K562 (cell line): ENCODE results near the gene SLC30A9. TPM values are rescaled to one million over a fixed set of nuclear protein-coding genes. Genes with fewer than 3 reads are reported as not detected.

ENCODE experiments used
- CREB1 ChIP-seq, 2 experiments: sonication (generic) in 1 of 2; formaldehyde crosslinking in 1 of 2; IDR thresholded peaks; 2 replicates each; pipeline versions ENCODE4 v1.6.1 to v1.8.0; 2012 to 2022; ENCODE audit warnings: inconsistent platforms in 1 of 2, mild to moderate bottlenecking in 1 of 2, missing genetic modification reagents in 1 of 2, moderate library complexity in 1 of 2
- CREM ChIP-seq: IDR thresholded peaks from 2 replicates; pipeline ENCODE4 v1.6.1; 2014; ENCODE audit warnings: antibody characterized with exemption, low read depth
- FOXO4 ChIP-seq: fragments of 450-650 bp; formaldehyde crosslinking; IDR thresholded peaks from 2 replicates; pipeline ENCODE4 v1.4.0; 2020; ENCODE audit warnings: mild to moderate bottlenecking, moderate library complexity
- HNRNPL ChIP-seq: fragments of 200-400 bp; formaldehyde crosslinking; IDR thresholded peaks from 2 replicates; pipeline ENCODE4 v1.6.1; 2017; ENCODE audit warnings: low read depth, mild to moderate bottlenecking, low read length
- NONO ChIP-seq, 2 experiments: fragments of 200-400 bp in 1 of 2; fragments of 450-650 bp in 1 of 2; formaldehyde crosslinking in 1 of 2; IDR thresholded peaks; 2 replicates each; pipeline ENCODE4 v1.6.1; 2017; ENCODE audit warnings: low read depth in 2 of 2, mild to moderate bottlenecking in 2 of 2, moderate library complexity in 2 of 2, low read length in 1 of 2
- ZNF75A ChIP-seq: fragments of 450-650 bp; formaldehyde crosslinking; IDR thresholded peaks from 2 replicates; pipeline ENCODE4 v1.4.0; 2020; ENCODE audit warnings: mild to moderate bottlenecking
- ZNF766 ChIP-seq: fragments of 200-800 bp; sonication (Bioruptor generic); conservative IDR thresholded peaks from 2 replicates; pipeline ENCODE4 v1.6.1; 2016; ENCODE audit warnings: missing genetic modification characterization, missing compliant biosample characterization
- ZNF778 ChIP-seq: fragments of 450-650 bp; formaldehyde crosslinking; IDR thresholded peaks from 2 replicates; pipeline ENCODE4 v1.4.0; 2020; ENCODE audit warnings: mild to moderate bottlenecking, moderate library complexity
- polyA plus RNA-seq, 8 experiments: library from polyadenylated mRNA; depleted of rRNA in 4 of 8; stranded (reverse) in 5 of 8; unstranded in 3 of 8; fragments of >200 nt; fragmentation: Nextera tagmentation in 2 of 8; fragmentation: Illumina TruSeq in 1 of 8; extraction: Ambion mirVana in 2 of 8; extraction: Trizol in 1 of 8; gene quantifications; 2 replicates each; pipeline versions ENCODE4 v1.2.1 to v1.2.3, GENCODE V29; 2011 to 2014; ENCODE audit warnings: inconsistent platforms in 1 of 8, missing spikeins in 1 of 8
- total RNA-seq, 7 experiments: library from RNA; depleted of rRNA in 6 of 7; stranded (reverse); fragments of >200 nt in 6 of 7; fragmentation: Illumina TruSeq in 2 of 7; extraction: Trizol in 2 of 7; gene quantifications; 2 replicates each; pipeline versions ENCODE4 v1.2.1 to v1.2.3, GENCODE V29; 2011 to 2021; ENCODE audit warnings: low replicate concordance in 1 of 7
- TF ChIP-seq, protein P1 (sequence below): sonication (generic); formaldehyde crosslinking; IDR thresholded peaks from 2 replicates; pipeline ENCODE4 v1.8.0; 2022; ENCODE audit warnings: mild to moderate bottlenecking, missing genetic modification reagents
- TF ChIP-seq, protein P2 (sequence below): fragments of 250-450 bp; sonication (Bioruptor Pico); IDR thresholded peaks from 2 replicates; pipeline ENCODE4 v1.4.0; 2020; ENCODE audit warnings: mild to moderate bottlenecking, moderate library complexity, borderline replicate concordance
- TF ChIP-seq, protein P3 (sequence below): sonication (generic); formaldehyde crosslinking; IDR thresholded peaks from 2 replicates; pipeline ENCODE4 v1.8.1; 2023; ENCODE audit warnings: mild to moderate bottlenecking, missing genetic modification reagents, moderate library complexity
- TF ChIP-seq, protein P4 (sequence below): fragments of 450-650 bp; formaldehyde crosslinking; IDR thresholded peaks from 2 replicates; pipeline ENCODE4 v1.4.0; 2022; ENCODE audit warnings: mild to moderate bottlenecking, moderate library complexity

The SLC30A9 gene
- total and polyA plus RNA-seq, 9 of the 15 experiments (the other 6 are each of a cell fraction or from before 2014, with no cell fraction given): 14.7 to 73.5 (median 51.6) TPM

- TF ChIP-seq, protein P1, sequence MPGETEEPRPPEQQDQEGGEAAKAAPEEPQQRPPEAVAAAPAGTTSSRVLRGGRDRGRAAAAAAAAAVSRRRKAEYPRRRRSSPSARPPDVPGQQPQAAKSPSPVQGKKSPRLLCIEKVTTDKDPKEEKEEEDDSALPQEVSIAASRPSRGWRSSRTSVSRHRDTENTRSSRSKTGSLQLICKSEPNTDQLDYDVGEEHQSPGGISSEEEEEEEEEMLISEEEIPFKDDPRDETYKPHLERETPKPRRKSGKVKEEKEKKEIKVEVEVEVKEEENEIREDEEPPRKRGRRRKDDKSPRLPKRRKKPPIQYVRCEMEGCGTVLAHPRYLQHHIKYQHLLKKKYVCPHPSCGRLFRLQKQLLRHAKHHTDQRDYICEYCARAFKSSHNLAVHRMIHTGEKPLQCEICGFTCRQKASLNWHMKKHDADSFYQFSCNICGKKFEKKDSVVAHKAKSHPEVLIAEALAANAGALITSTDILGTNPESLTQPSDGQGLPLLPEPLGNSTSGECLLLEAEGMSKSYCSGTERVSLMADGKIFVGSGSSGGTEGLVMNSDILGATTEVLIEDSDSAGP (CRISPR knock-in tag): no peak
- TF ChIP-seq, protein P2, sequence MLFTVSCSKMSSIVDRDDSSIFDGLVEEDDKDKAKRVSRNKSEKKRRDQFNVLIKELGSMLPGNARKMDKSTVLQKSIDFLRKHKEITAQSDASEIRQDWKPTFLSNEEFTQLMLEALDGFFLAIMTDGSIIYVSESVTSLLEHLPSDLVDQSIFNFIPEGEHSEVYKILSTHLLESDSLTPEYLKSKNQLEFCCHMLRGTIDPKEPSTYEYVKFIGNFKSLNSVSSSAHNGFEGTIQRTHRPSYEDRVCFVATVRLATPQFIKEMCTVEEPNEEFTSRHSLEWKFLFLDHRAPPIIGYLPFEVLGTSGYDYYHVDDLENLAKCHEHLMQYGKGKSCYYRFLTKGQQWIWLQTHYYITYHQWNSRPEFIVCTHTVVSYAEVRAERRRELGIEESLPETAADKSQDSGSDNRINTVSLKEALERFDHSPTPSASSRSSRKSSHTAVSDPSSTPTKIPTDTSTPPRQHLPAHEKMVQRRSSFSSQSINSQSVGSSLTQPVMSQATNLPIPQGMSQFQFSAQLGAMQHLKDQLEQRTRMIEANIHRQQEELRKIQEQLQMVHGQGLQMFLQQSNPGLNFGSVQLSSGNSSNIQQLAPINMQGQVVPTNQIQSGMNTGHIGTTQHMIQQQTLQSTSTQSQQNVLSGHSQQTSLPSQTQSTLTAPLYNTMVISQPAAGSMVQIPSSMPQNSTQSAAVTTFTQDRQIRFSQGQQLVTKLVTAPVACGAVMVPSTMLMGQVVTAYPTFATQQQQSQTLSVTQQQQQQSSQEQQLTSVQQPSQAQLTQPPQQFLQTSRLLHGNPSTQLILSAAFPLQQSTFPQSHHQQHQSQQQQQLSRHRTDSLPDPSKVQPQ: no peak
- TF ChIP-seq HNRNPL (no peak), ZNF766 (no peak), NONO (IDR thresholded peaks at IDR 0.05; ENCODE audit: low read depth in 2 of 2, low read length in 1 of 2) (no peak), CREM (no peak), FOXO4 (CRISPR knock-in tag) (no peak), ZNF75A (CRISPR knock-in tag) (no peak), ZNF778 (CRISPR knock-in tag) (no peak), CREB1 (IDR thresholded peaks at IDR 0.05) (no peak), CREB1 (CRISPR knock-in tag; IDR thresholded peaks at IDR 0.05) (no peak)
- TF ChIP-seq, protein P3, sequence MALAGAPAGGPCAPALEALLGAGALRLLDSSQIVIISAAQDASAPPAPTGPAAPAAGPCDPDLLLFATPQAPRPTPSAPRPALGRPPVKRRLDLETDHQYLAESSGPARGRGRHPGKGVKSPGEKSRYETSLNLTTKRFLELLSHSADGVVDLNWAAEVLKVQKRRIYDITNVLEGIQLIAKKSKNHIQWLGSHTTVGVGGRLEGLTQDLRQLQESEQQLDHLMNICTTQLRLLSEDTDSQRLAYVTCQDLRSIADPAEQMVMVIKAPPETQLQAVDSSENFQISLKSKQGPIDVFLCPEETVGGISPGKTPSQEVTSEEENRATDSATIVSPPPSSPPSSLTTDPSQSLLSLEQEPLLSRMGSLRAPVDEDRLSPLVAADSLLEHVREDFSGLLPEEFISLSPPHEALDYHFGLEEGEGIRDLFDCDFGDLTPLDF (CRISPR knock-in tag): no peak
- TF ChIP-seq, protein P4, sequence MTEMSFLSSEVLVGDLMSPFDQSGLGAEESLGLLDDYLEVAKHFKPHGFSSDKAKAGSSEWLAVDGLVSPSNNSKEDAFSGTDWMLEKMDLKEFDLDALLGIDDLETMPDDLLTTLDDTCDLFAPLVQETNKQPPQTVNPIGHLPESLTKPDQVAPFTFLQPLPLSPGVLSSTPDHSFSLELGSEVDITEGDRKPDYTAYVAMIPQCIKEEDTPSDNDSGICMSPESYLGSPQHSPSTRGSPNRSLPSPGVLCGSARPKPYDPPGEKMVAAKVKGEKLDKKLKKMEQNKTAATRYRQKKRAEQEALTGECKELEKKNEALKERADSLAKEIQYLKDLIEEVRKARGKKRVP (CRISPR knock-in tag): no peak
These were observed 22.9 kb upstream of the SLC30A9 start (continued) for GRCh38 chr4:41967392-41967791.
